Left ventricle myocardium inferior (tissue), 1 donor: ENCODE data around the gene HNRNPCL4. TPM values are rescaled to one million over a fixed set of nuclear protein-coding genes. Genes with fewer than 3 reads are reported as not detected.
"Not testable (repeated sequence)": the region's sequence is repeated elsewhere in the genome, so short reads cannot be mapped to it uniquely, and the experiment has no call there.

Experiments used
- DNase-seq: peaks from one replicate; pipeline ENCODE4 v3.0.0-alpha.2; 2020
- H3K27ac ChIP-seq: fragments of 200-600 bp; replicated peaks from 2 replicates; pipeline ENCODE4 v1.8.0; 2021
- H3K27me3 ChIP-seq: fragments of 200-600 bp; 2 replicates; pipeline ENCODE4 v1.8.0; 2021; ENCODE audit warnings: low read depth
- H3K36me3 ChIP-seq: fragments of 200-600 bp; 2 replicates; pipeline ENCODE4 v1.8.0; 2021
- H3K4me1 ChIP-seq: fragments of 200-600 bp; 2 replicates; pipeline ENCODE4 v1.8.0; 2021
- H3K4me3 ChIP-seq: fragments of 200-600 bp; 2 replicates; pipeline ENCODE4 v1.8.0; 2021; ENCODE audit warnings: mild to moderate bottlenecking, moderate library complexity
- H3K9me3 ChIP-seq: fragments of 200-600 bp; replicated peaks from 2 replicates; pipeline ENCODE4 v1.8.0; 2021
- intact Hi-C: fragments of 100-400 bp; cut with micrococcal nuclease; formaldehyde crosslinking; loops from one replicate; pipeline ENCODE4 v1.11.0; 2022
- long read RNA-seq: library from polyadenylated mRNA; unstranded; transcript quantifications from one replicate; pipeline ENCODE4 v2.0.0, GENCODE V29; 2021
- total RNA-seq: library from RNA; stranded (reverse); fragmentation: NEBNext Ultra II Directional; extraction: Animal tissue kit (Norgen Biotek cat#: 25700); gene quantifications from one replicate; pipeline ENCODE4 v1.2.1, GENCODE V29; 2021
- donor health status: DM: no; HTN: yes; CAD: no; lungs with severe emphysema.

Gene HNRNPCL4
- total RNA-seq, result not detected
- long read RNA-seq, result 0 reads

DNA sequence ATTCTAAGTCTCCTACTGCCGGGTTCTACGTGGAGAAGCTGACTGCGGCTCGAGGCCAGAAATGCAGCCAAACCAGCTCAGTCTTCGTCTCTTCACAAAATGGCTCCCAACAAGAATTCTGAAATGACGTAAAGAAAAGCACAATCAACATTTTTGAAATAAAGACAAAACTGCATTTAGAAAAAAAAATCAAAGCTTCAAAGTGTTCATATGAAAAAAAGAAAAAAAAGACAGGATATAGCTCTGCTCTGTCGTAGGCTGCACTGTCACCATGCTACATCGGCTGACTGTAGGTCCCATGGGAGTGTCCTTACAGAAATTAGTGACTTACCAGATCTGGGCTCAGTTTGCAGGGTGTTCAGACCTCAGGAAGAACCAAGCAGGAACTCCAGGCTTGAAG lies at the start of gene HNRNPCL4:
HNRNPCL4 (minus strand) TSS at position 101 of the 400 bp plus-strand sequence. CDS start 164 bp downstream, outside the sequence.
- DNase-seq, H3K9me3 ChIP-seq, H3K36me3 ChIP-seq, intact Hi-C loops, H3K4me3 ChIP-seq, H3K27me3 ChIP-seq, H3K4me1 ChIP-seq, H3K27ac ChIP-seq: not testable (repeated sequence)

DNA sequence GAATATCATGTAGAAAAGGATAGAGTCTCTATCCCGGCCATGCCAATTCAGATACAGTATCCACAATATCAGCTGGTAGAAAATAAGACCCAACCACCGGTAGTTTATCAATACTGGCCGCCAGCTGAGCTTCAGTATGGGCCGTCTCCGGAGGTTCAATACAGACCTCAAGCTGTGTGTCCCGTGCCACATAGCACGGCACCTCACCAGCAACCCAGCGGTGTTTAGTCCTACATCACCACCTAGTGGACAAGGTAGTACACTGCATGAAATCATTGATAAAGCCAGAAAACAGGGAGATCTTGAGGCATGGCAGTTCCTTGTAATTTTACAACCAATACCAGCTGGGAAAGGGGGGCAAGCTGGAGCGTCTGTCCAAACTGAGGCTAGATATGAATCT lies 43.3 kb upstream of the HNRNPCL4 start:
- H3K4me1 ChIP-seq, H3K27ac ChIP-seq, H3K36me3 ChIP-seq, H3K4me3 ChIP-seq, intact Hi-C loops, DNase-seq, H3K9me3 ChIP-seq, H3K27me3 ChIP-seq: not testable (repeated sequence)

DNA sequence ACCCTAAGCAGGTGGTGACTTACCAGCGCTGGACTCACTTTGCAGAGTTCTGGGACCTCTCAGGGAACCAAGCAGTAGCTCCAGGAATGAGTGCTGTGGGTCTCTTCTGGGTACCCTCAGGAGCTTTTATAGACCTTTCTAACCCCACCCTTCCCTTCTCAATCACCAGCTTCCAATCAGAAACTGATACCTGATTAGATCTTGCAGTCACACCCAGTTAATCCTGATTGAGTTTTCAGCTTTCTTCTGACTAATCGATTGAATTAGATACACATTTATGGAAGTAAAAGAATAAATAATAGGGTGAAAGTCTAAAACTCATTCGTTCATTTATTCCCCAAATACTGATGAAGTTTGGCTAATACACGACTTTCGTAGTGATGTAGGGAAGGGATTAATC lies 35.9 kb upstream of the HNRNPCL4 start, which contains the start of gene PRAMEF13:
PRAMEF13 (minus strand) TSS at position 101 of the 400 bp plus-strand sequence. CDS start 1,820 bp downstream, outside the sequence.
- H3K27ac ChIP-seq, H3K36me3 ChIP-seq, H3K9me3 ChIP-seq, DNase-seq, H3K4me3 ChIP-seq, intact Hi-C loops, H3K4me1 ChIP-seq, H3K27me3 ChIP-seq: not testable (repeated sequence)

DNA sequence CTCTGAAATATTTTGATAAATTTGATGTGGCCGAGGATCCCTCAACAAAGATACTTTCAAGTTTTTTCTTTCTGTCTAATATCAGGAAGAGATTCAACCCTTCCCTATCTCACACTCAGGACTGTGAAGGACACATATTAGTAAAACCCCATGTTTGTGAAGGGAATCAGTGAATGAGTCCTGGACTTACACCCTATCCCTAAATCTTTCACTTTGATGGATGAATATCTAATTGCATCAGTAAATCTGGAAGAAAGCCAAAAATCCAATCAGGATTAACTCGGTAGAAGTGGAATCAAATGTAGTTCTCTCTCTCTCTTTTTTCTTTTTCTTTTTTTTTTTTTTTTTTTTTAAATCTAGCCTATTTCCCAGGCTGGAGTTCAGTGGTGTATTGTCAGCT lies 6.1 kb upstream of the HNRNPCL4 start, which contains the start of gene PRAMEF9:
PRAMEF9 (plus strand) TSS at position 301 of the 400 bp plus-strand sequence. CDS start 3,433 bp downstream, outside the sequence.
- H3K4me3 ChIP-seq, intact Hi-C loops, DNase-seq, H3K9me3 ChIP-seq, H3K36me3 ChIP-seq, H3K27ac ChIP-seq, H3K4me1 ChIP-seq, H3K27me3 ChIP-seq: not testable (repeated sequence)

DNA sequence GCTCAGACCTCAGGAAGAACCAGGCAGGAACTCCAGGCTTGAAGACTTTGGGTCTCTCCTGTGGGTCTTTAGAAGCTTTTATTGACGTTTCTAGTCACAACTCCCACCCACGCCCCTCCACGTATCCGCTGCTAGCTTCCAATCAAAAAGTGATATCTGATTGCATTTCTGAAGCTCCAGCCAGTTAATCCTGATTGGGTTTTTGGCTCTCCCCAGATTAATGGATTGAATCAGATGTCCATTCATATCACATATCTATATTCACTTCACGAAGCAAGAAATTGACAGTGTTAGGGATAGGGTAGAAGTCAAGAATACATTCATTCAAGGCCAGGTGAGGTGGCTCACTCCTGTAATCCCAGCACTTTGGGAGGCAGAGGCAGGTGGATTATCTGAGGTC lies 9.5 kb downstream of the HNRNPCL4 start, which contains the start of gene PRAMEF26:
PRAMEF26 (minus strand) TSS at position 101 of the 400 bp plus-strand sequence. CDS start 2,914 bp downstream, outside the sequence.
- H3K9me3 ChIP-seq, H3K4me1 ChIP-seq, H3K27me3 ChIP-seq, H3K4me3 ChIP-seq, DNase-seq, intact Hi-C loops, H3K36me3 ChIP-seq, H3K27ac ChIP-seq: not testable (repeated sequence)

DNA sequence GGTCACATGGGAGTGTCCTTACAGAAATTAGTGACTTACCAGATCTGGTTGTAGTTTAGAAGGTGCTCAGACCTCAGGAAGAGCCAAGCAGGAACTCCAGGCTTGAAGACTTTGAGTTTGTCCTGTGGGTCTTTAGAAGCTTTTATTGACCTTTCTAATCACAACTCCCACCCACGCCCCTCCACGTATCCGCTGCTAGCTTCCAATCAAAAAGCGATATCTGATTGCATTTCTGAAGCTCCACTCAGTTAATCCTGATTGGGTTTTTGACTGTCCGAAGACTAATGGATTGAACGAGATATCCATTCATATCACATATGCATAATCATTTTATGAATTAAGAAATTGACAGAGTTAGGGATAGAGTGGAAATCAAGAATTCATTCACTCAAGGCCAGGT lies 48.7 kb downstream of the HNRNPCL4 start, which contains the start of gene HNRNPCL2:
HNRNPCL2 (minus strand) TSS at position 101 of the 400 bp plus-strand sequence. CDS start 454 bp downstream, outside the sequence.
- DNase-seq, H3K27ac ChIP-seq, H3K4me1 ChIP-seq, H3K36me3 ChIP-seq, H3K9me3 ChIP-seq, intact Hi-C loops, H3K4me3 ChIP-seq: not testable (repeated sequence)
- H3K27me3 ChIP-seq, result peaks cover 75% of the 10 kb centered on the region

Other genes with a start within 250 kb of the HNRNPCL4 start
- not detected for gene PRAMEF7, start 249.0 kb downstream of the HNRNPCL4 start, total RNA-seq
- gene PRAMEF6, start 218.1 kb downstream of the HNRNPCL4 start, total RNA-seq, result not detected
- gene PRAMEF27, start 109.1 kb downstream of the HNRNPCL4 start, total RNA-seq, result not detected
- gene HNRNPCL3, start 104.9 kb downstream of the HNRNPCL4 start, total RNA-seq, result not detected
- gene PRAMEF25, start 94.9 kb downstream of the HNRNPCL4 start, total RNA-seq, result not detected
- not detected for gene HNRNPCL2, start 48.8 kb downstream of the HNRNPCL4 start, total RNA-seq
- gene PRAMEF26, start 9.6 kb downstream of the HNRNPCL4 start, total RNA-seq, result not detected
- not detected for gene PRAMEF9, start 6.2 kb upstream of the HNRNPCL4 start, total RNA-seq
- gene PRAMEF13, start 35.8 kb upstream of the HNRNPCL4 start, total RNA-seq, result not detected
- not detected for gene PRAMEF18, start 60.5 kb upstream of the HNRNPCL4 start, total RNA-seq
- gene PRAMEF5, start 88.6 kb upstream of the HNRNPCL4 start, total RNA-seq, result not detected
- not detected for gene PRAMEF8, start 119.5 kb upstream of the HNRNPCL4 start, total RNA-seq
- not detected for gene PRAMEF33, start 137.9 kb upstream of the HNRNPCL4 start, total RNA-seq
- gene PRAMEF15, start 149.9 kb upstream of the HNRNPCL4 start, total RNA-seq, result not detected
- gene PRAMEF14, start 181.5 kb upstream of the HNRNPCL4 start, total RNA-seq, result not detected
- not detected for gene PRAMEF19, start 206.3 kb upstream of the HNRNPCL4 start, total RNA-seq
- gene PRAMEF17, start 224.0 kb upstream of the HNRNPCL4 start, total RNA-seq, result not detected
- not detected for gene PRAMEF20, start 244.8 kb upstream of the HNRNPCL4 start, total RNA-seq